T-helper 9 cell (primary cell): ENCODE data around the gene OR2Z1.
"Not testable (repeated sequence)": the region's sequence is repeated elsewhere in the genome, so short reads cannot be mapped to it uniquely, and the experiment has no call there.

ENCODE experiments used
- DNase-seq: peaks from one replicate; pipeline ENCODE4 v3.0.0-alpha.2; 2020

OR2Z1 gene

GRCh38 chr19:8705304-8705703 is 16.1 kb upstream of the OR2Z1 start:
- not testable (repeated sequence) for DNase-seq

GRCh38 chr19:8705742-8706141 is 15.7 kb upstream of the OR2Z1 start:
- DNase-seq = no peak

- DNase-seq = not testable (repeated sequence)
Measured at GRCh38 chr19:8710337-8710736, 11.1 kb upstream of the OR2Z1 start.

- DNase-seq = no peak
Measured at GRCh38 chr19:8722032-8722431, 598 bp downstream of the OR2Z1 start.

GRCh38 chr19:8724276-8724675 is 2.8 kb downstream of the OR2Z1 start:
- no peak for DNase-seq

GRCh38 chr19:8731428-8732169 is 10.2 kb downstream of the OR2Z1 start:
- no peak for DNase-seq

GRCh38 chr19:8738377-8738776 is 16.9 kb downstream of the OR2Z1 start:
- no peak for DNase-seq

- DNase-seq = not testable (repeated sequence)
Measured at GRCh38 chr19:8739291-8740065, 18.0 kb downstream of the OR2Z1 start.

- not testable (repeated sequence) for DNase-seq
Measured at GRCh38 chr19:8767257-8767656, 45.8 kb downstream of the OR2Z1 start.

- not testable (repeated sequence) for DNase-seq
Measured at GRCh38 chr19:8769265-8769664, 47.8 kb downstream of the OR2Z1 start.

GRCh38 chr19:8773587-8773986 is 52.2 kb downstream of the OR2Z1 start:
- not testable (repeated sequence) for DNase-seq
